Neuronal stem cell (in vitro differentiated cells): ENCODE data around the gene CDH13.

Experiments
- DNase-seq: peaks from one replicate; pipeline ENCODE4 v3.0.0-alpha.2; 2013; ENCODE audit warnings: low spot score
- H2AFZ ChIP-seq: one replicate; pipeline ENCODE4 v1.6.1; 2013; ENCODE audit warnings: mild to moderate bottlenecking, low read length, inconsistent platforms
- H2AK5ac ChIP-seq: 2 replicates; pipeline ENCODE4 v1.6.1; 2013; ENCODE audit warnings: low read depth, mild to moderate bottlenecking, inconsistent platforms, low read length, moderate library complexity, mixed read lengths
- H2BK120ac ChIP-seq: 2 replicates; pipeline ENCODE4 v1.6.1; 2013; ENCODE audit warnings: low read depth, mild to moderate bottlenecking, inconsistent platforms, low read length, moderate library complexity, mixed read lengths
- H2BK12ac ChIP-seq: one replicate; pipeline ENCODE4 v1.6.1; 2013; ENCODE audit warnings: low read length, inconsistent platforms
- H2BK15ac ChIP-seq: 2 replicates; pipeline ENCODE4 v1.6.1; 2013; ENCODE audit warnings: mild to moderate bottlenecking, low read length, inconsistent platforms, mixed read lengths
- H2BK5ac ChIP-seq: one replicate; pipeline ENCODE4 v1.6.1; 2013; ENCODE audit warnings: inconsistent platforms, mild to moderate bottlenecking, low read length, moderate library complexity
- H3K14ac ChIP-seq: one replicate; pipeline ENCODE4 v1.6.1; 2013; ENCODE audit warnings: low read length, inconsistent platforms
- H3K18ac ChIP-seq: 2 replicates; pipeline ENCODE4 v1.6.1; 2013; ENCODE audit warnings: low read length, inconsistent platforms
- H3K23ac ChIP-seq: 2 replicates; pipeline ENCODE4 v1.6.1; 2013; ENCODE audit warnings: low read depth, mild to moderate bottlenecking, mixed read lengths, low read length, inconsistent platforms; ENCODE audit not compliant: poor library complexity
- H3K27ac ChIP-seq: replicated peaks from 3 replicates; pipeline ENCODE4 v1.5.1; 2013; ENCODE audit warnings: low read length, inconsistent platforms
- H3K27me3 ChIP-seq, 3 experiments: 2 replicates each; pipeline ENCODE4 v1.6.1; 2013; ENCODE audit warnings: low read length in 3 of 3, mild to moderate bottlenecking in 2 of 3, inconsistent platforms in 1 of 3, low read depth in 1 of 3, mixed read lengths in 1 of 3, moderate library complexity in 1 of 3; ENCODE audit not compliant: control insufficient read depth in 3 of 3, insufficient read depth in 3 of 3
- H3K36me3 ChIP-seq, 2 donors: replicated peaks in 1 of 2; 2 replicates each; pipeline ENCODE4 v1.6.1; 2013; ENCODE audit warnings: low read length in 2 of 2; ENCODE audit not compliant: control insufficient read depth in 2 of 2, insufficient read depth in 2 of 2
- H3K4ac ChIP-seq: 2 replicates; pipeline ENCODE4 v1.6.1; 2013; ENCODE audit warnings: inconsistent platforms, mild to moderate bottlenecking, low read length, moderate library complexity
- H3K4me1 ChIP-seq, 2 donors: 1 replicate in 1 of 2; 2 replicates in 1 of 2; pipeline ENCODE4 v1.6.1; 2013; ENCODE audit warnings: low read length in 2 of 2, low read depth in 1 of 2; ENCODE audit not compliant: control insufficient read depth in 2 of 2, insufficient read depth in 1 of 2
- H3K4me2 ChIP-seq: one replicate; pipeline ENCODE4 v1.6.1; 2013; ENCODE audit warnings: mild to moderate bottlenecking, low read length, inconsistent platforms; ENCODE audit not compliant: insufficient read depth, poor library complexity, severe bottlenecking
- H3K4me3 ChIP-seq, 2 donors: 2 replicates each; pipeline ENCODE4 v1.5.1; 2013; ENCODE audit warnings: low read length in 2 of 2, mild to moderate bottlenecking in 2 of 2, inconsistent platforms in 1 of 2, moderate library complexity in 1 of 2
- H3K79me1 ChIP-seq: one replicate; pipeline ENCODE4 v1.6.1; 2013; ENCODE audit warnings: low read depth, mild to moderate bottlenecking, inconsistent platforms, low read length, moderate library complexity
- H3K9ac ChIP-seq: one replicate; pipeline ENCODE4 v1.6.1; 2013; ENCODE audit warnings: mild to moderate bottlenecking, low read depth, low read length, inconsistent platforms; ENCODE audit not compliant: poor library complexity
- H3K9me3 ChIP-seq, 2 donors: replicated peaks in 1 of 2; 2 replicates each; pipeline versions ENCODE3 to v1.6.1; 2013; ENCODE audit warnings: low read length in 2 of 2, mild to moderate bottlenecking in 2 of 2, inconsistent platforms in 1 of 2, low read depth in 1 of 2, mixed read lengths in 1 of 2, moderate library complexity in 1 of 2; ENCODE audit not compliant: control insufficient read depth in 2 of 2, insufficient read depth in 1 of 2
- H4K8ac ChIP-seq: one replicate; pipeline ENCODE4 v1.6.1; 2013; ENCODE audit warnings: low read depth, mild to moderate bottlenecking, inconsistent platforms, low read length, moderate library complexity
- H4K91ac ChIP-seq: one replicate; pipeline ENCODE4 v1.6.1; 2013; ENCODE audit warnings: low read length, low read depth, mild to moderate bottlenecking, inconsistent platforms; ENCODE audit not compliant: poor library complexity
- WGBS, 2 donors: extraction: QIAGEN DNeasy Blood & Tissue Kit; methylation state at CpG; one replicate each; pipeline ENCODE4 v1.1.7; 2013; ENCODE audit warnings: missing lambda C conversion rate in 2 of 2, mixed read lengths in 1 of 2; ENCODE audit not compliant: insufficient read length in 2 of 2, insufficient replicate concordance in 1 of 2; ENCODE audit errors: extremely low coverage in 2 of 2; 5-methylcytosine and 5-hydroxymethylcytosine counted together

CDH13 gene

DNA sequence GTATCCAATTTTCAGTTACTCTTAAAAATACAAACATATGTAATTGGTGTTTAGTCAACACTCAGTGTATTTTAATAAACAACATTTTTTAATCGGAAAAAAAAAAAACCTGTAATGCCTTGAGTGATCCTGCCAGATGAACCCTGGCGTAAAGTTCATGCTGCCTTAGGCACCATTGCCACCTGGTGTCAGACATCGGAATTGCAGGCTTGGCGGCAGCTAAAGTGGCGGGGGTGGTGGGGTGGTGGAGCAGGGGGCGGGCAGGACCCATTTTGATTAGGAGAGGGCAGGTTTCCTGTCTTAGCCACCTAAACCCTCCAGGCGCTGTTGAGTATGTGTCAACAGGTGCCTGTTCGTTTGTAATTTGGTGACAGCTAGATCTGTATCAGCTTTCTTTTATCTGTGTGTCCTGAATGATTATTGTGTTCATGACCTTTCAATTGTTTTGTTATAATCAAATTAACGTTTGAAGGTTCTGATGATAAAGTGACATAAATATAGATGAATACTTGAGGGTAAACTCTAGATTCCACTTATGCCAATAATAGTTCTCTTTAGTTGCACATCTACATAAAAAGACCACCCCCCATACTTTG lies 588.7 kb downstream of the CDH13 start:
- Histone ChIP-seq H3K27me3 (no peaks in the 10 kb centered on the region), H3K4me2 (no peak overlapping the region)
- WGBS, 2 donors, result no CpG with 5 or more reads among the region's 9 CpGs

DNA sequence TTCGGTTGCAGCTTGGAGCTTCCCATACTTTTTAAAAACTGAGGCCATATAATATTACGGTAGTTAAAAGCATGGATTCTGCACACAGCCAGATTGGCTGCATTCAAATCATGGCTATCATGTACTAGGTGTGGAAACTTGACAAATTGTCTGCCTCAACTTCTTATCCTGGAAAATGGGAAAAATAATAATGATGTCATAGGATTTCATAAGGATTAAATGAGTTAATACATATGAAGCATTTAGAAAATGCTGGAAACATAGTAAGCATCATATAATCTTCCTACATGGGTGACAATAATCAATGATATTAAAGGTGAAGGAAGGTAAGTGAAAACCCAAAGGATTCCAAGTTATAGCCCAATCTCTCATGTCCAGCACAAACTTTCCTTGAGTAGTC lies 592.5 kb downstream of the CDH13 start:
- Histone ChIP-seq H3K18ac (no peak overlapping the region), H2AK5ac (no peak overlapping the region), H3K23ac (no peak overlapping the region), H3K9me3 (no peaks in the 10 kb centered on the region), H3K4me2 (no peak overlapping the region), H3K27ac (no peak overlapping the region), H4K8ac (no peak overlapping the region), H3K4me3 (no peak overlapping the region), H2BK15ac (no peak overlapping the region), H3K27me3 (no peaks in the 10 kb centered on the region), H3K36me3 (no peaks in the 10 kb centered on the region), H3K4me1 (no peaks in the 10 kb centered on the region), H2BK120ac (no peak overlapping the region), H2AFZ (no peak overlapping the region), H2BK5ac (no peak overlapping the region), H4K91ac (no peak overlapping the region), H3K79me1 (no peaks in the 10 kb centered on the region), H3K14ac (no peak overlapping the region), H3K9ac (no peak overlapping the region), H2BK12ac (no peak overlapping the region), H3K4ac (no peak overlapping the region)
- WGBS, 2 donors, result no CpG with 5 or more reads among the region's 2 CpGs
- no peak for DNase-seq

More for the DNA sequence above, 588.7 kb downstream of the CDH13 start:
- Histone ChIP-seq H3K36me3 (no peaks in the 10 kb centered on the region), H2BK5ac (no peak overlapping the region), H3K14ac (no peak overlapping the region), H3K4me3 (no peak overlapping the region), H2BK15ac (no peak overlapping the region), H3K27ac (no peak overlapping the region), H4K8ac (no peak overlapping the region), H3K4ac (no peak overlapping the region), H2AFZ (no peak overlapping the region), H4K91ac (no peak overlapping the region), H3K9ac (no peak overlapping the region), H3K79me1 (no peaks in the 10 kb centered on the region), H2AK5ac (no peak overlapping the region), H2BK12ac (no peak overlapping the region), H3K9me3 (no peaks in the 10 kb centered on the region), H2BK120ac (no peak overlapping the region), H3K4me1 (peaks cover 0 to 2% of the 10 kb centered on the region in 2 donors), H3K18ac (no peak overlapping the region), H3K23ac (no peak overlapping the region)
- DNase-seq, result peak; percentile 39

DNA sequence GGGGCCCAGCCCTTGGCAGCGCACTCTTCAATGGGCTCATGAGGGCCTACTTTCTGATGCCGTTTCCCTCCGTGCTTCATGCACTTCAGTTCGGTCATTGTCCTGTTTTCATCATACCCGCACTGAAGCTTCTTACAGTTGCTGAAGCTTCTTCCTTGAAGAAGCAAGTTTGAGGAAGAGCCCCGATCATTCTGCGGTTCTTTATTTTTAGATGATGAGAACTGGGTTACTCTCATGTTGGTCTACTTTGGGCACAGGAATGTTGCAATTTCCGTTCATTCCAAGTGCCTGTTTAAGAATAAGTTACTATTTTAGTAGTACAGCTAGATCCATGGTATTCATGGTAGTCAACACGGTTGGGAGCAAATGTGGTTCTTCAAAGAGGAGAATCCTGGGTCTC lies 593.3 kb downstream of the CDH13 start:
- no CpG with 5 or more reads among the region's 9 CpGs for WGBS, 2 donors
- H3K36me3 ChIP-seq, result no peaks in the 10 kb centered on the region

DNA sequence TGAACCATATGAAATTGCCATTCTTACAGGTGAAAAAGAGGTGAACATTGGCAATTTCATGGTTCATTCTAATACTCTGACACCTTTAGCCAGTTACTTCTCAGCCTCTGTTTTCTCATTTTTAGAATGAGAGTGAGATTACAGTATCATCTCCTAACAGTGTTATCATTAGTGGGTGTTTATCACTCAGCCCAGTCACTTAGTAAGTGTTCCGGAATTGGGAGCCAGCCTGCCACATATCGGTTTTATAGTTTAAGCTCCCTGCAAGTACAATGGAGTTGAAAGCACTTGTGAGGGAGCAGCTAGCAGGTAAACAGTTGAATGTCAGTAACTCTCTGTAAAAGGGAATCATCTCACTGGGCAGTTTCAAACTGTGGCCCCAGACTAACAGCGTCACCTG lies 597.9 kb downstream of the CDH13 start:
- Histone ChIP-seq H2BK12ac (no peak overlapping the region), H3K27me3 (no peaks in the 10 kb centered on the region), H3K79me1 (no peaks in the 10 kb centered on the region), H3K4ac (no peak overlapping the region), H3K14ac (no peak overlapping the region), H2AFZ (no peak overlapping the region), H3K4me1 (peaks cover 0 to 6% of the 10 kb centered on the region in 2 donors), H3K18ac (no peak overlapping the region), H3K9ac (no peak overlapping the region), H2BK15ac (no peak overlapping the region), H4K8ac (no peak overlapping the region), H3K4me2 (no peak overlapping the region), H2BK5ac (no peak overlapping the region), H3K4me3 (no peak overlapping the region), H2BK120ac (no peak overlapping the region), H2AK5ac (no peak overlapping the region), H3K27ac (no peak overlapping the region), H3K36me3 (no peaks in the 10 kb centered on the region), H4K91ac (no peak overlapping the region), H3K9me3 (no peaks in the 10 kb centered on the region), H3K23ac (no peak overlapping the region)
- no CpG with 5 or more reads among the region's 3 CpGs for WGBS, 2 donors
- DNase-seq, result no peak

More for the DNA sequence above, 593.3 kb downstream of the CDH13 start:
- Histone ChIP-seq H2BK15ac (no peak overlapping the region), H3K27ac (no peak overlapping the region), H2BK120ac (no peak overlapping the region), H3K79me1 (no peaks in the 10 kb centered on the region), H2BK5ac (no peak overlapping the region), H3K14ac (no peak overlapping the region), H3K4ac (no peak overlapping the region), H3K23ac (no peak overlapping the region), H4K8ac (no peak overlapping the region), H3K9me3 (no peaks in the 10 kb centered on the region), H3K4me2 (no peak overlapping the region), H2AFZ (no peak overlapping the region), H4K91ac (no peak overlapping the region), H2AK5ac (no peak overlapping the region), H3K27me3 (no peaks in the 10 kb centered on the region), H3K18ac (no peak overlapping the region), H2BK12ac (no peak overlapping the region), H3K4me3 (no peak overlapping the region), H3K9ac (no peak overlapping the region), H3K4me1 (no peaks in the 10 kb centered on the region)
- DNase-seq, result no peak
